ENCODE measurements around the gene PRRT1. TPM values are rescaled to one million over a fixed set of nuclear protein-coding genes. Genes with fewer than 3 reads are reported as not detected.

PRRT1 gene
- total RNA-seq, 1 experiment from 2014 or later = 0.30 TPM

Other genes starting within 250 kb of the PRRT1 start
- gene ZBTB12, start 249.9 kb downstream of the PRRT1 start, total RNA-seq (2014; rRNA removed; shearing (Covaris generic)) = 4.8 and 5.4 TPM in 2 replicates
- gene C2, start 224.2 kb downstream of the PRRT1 start, total RNA-seq (2014; rRNA removed; shearing (Covaris generic)) = 1.2 and 1.5 TPM in 2 replicates
- not detected in 2 replicates for gene CFB, start 205.8 kb downstream of the PRRT1 start, total RNA-seq (2014; rRNA removed; shearing (Covaris generic))
- 66.3 and 70.1 TPM in 2 replicates for gene NELFE, start 193.0 kb downstream of the PRRT1 start, total RNA-seq (2014; rRNA removed; shearing (Covaris generic))
- 27.3 and 37.4 TPM in 2 replicates for gene SKIC2, start 192.8 kb downstream of the PRRT1 start, total RNA-seq (2014; rRNA removed; shearing (Covaris generic))
- gene DXO, start 179.8 kb downstream of the PRRT1 start, total RNA-seq (2014; rRNA removed; shearing (Covaris generic)) = 13.8 and 17.8 TPM in 2 replicates
- gene C4A, start 169.9 kb downstream of the PRRT1 start, total RNA-seq (2014; rRNA removed; shearing (Covaris generic)) = 0.81 and 2.5 TPM in 2 replicates
- gene C4B, start 137.1 kb downstream of the PRRT1 start, total RNA-seq (2014; rRNA removed; shearing (Covaris generic)) = 1.2 and 1.8 TPM in 2 replicates
- 0.08 TPM in 1 of 2 replicates, not detected in the other for gene CYP21A2, start 113.5 kb downstream of the PRRT1 start, total RNA-seq (2014; rRNA removed; shearing (Covaris generic))
- gene TNXB, start 42.6 kb downstream of the PRRT1 start, total RNA-seq (2014; rRNA removed; shearing (Covaris generic)) = 1.6 and 3.3 TPM in 2 replicates
- 26.1 and 33.0 TPM in 2 replicates for gene ATF6B, start 23.7 kb downstream of the PRRT1 start, total RNA-seq (2014; rRNA removed; shearing (Covaris generic))
- gene FKBPL, start 21.7 kb downstream of the PRRT1 start, total RNA-seq (2014; rRNA removed; shearing (Covaris generic)) = 8.2 and 8.7 TPM in 2 replicates
- gene PPT2, start 2.2 kb upstream of the PRRT1 start, total RNA-seq (2014; rRNA removed; shearing (Covaris generic)) = 120 and 150 TPM in 2 replicates
- gene EGFL8, start 12.7 kb upstream of the PRRT1 start, total RNA-seq (2014; rRNA removed; shearing (Covaris generic)) = 6.4 and 8.8 TPM in 2 replicates
- 66.1 and 70.3 TPM in 2 replicates for gene AGPAT1, start 24.1 kb upstream of the PRRT1 start, total RNA-seq (2014; rRNA removed; shearing (Covaris generic))
- 60.0 and 63.7 TPM in 2 replicates for gene RNF5, start 26.5 kb upstream of the PRRT1 start, total RNA-seq (2014; rRNA removed; shearing (Covaris generic))
- gene AGER, start 32.3 kb upstream of the PRRT1 start, total RNA-seq (2014; rRNA removed; shearing (Covaris generic)) = 0.71 and 1.4 TPM in 2 replicates
- 39.4 and 41.7 TPM in 2 replicates for gene PBX2, start 38.3 kb upstream of the PRRT1 start, total RNA-seq (2014; rRNA removed; shearing (Covaris generic))
- 2.8 and 3.6 TPM in 2 replicates for gene GPSM3, start 40.7 kb upstream of the PRRT1 start, total RNA-seq (2014; rRNA removed; shearing (Covaris generic))
- 4.1 and 4.9 TPM in 2 replicates for gene NOTCH4, start 72.1 kb upstream of the PRRT1 start, total RNA-seq (2014; rRNA removed; shearing (Covaris generic))
- gene TSBP1, start 220.0 kb upstream of the PRRT1 start, total RNA-seq (2014; rRNA removed; shearing (Covaris generic)) = not detected in 2 replicates